Measurements from ENCODE around the gene HBB.

HBB gene

GRCh38 chr11:5196067-5196466, 30.8 kb downstream of the HBB start:
- no peak for TF ChIP-seq CTCF (IDR thresholded peaks at IDR 0.05; ENCODE audit: low read depth, low read length, missing control alignments)
- H3K4me3 ChIP-seq (replicated peaks; ENCODE audit: low read depth, low read length), result no peak overlapping the region
- no peak for DNase-seq (ENCODE audit: extremely low read depth, low read depth)

DNA sequence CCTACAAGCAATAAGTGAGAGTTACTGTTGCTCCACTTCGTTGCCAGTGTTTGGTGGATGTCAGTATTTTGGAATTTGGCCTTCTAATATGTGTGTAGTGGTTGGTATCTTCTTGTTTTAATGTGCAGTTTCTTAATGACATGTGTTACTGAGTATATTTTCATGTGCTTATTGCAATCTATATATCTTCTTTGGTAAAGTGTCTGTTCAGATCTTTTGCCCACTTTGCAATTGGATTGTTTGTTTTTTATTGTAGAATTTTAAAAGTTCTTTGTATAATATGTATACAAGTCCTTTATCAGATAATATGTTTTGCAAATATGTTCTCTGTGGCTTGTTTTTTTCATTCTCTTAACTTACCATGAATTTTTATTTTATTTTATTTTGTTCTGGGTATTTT, 34.1 kb downstream of the HBB start:
- no peak overlapping the region for H3K4me3 ChIP-seq (replicated peaks; ENCODE audit: low read depth, low read length)
- DNase-seq (ENCODE audit: extremely low read depth, low read depth), result no peak
- TF ChIP-seq CTCF (IDR thresholded peaks at IDR 0.05; ENCODE audit: low read depth, low read length, missing control alignments), result no peak

DNA sequence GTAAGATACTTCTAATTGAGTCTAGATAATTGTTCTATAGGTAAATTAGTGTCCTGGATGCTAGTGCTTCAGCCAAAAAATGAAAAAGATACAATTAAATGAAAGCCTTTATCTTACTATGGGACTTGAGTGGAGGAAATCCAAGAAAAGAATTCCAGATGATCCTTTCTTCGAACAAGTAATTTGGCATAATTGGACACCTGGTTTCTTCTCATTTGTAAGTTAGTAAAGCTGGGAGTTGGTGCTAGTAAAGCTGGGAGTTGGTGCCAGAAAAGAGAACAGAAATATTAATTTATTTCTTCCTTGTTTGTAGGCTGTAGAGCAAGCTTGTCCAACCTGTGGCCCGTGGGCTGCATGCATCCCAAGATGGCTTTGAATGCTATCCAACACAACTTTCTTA, 38.7 kb downstream of the HBB start:
- DNase-seq (ENCODE audit: extremely low read depth, low read depth), result no peak
- TF ChIP-seq CTCF (IDR thresholded peaks at IDR 0.05; ENCODE audit: low read depth, low read length, missing control alignments), result no peak

DNA sequence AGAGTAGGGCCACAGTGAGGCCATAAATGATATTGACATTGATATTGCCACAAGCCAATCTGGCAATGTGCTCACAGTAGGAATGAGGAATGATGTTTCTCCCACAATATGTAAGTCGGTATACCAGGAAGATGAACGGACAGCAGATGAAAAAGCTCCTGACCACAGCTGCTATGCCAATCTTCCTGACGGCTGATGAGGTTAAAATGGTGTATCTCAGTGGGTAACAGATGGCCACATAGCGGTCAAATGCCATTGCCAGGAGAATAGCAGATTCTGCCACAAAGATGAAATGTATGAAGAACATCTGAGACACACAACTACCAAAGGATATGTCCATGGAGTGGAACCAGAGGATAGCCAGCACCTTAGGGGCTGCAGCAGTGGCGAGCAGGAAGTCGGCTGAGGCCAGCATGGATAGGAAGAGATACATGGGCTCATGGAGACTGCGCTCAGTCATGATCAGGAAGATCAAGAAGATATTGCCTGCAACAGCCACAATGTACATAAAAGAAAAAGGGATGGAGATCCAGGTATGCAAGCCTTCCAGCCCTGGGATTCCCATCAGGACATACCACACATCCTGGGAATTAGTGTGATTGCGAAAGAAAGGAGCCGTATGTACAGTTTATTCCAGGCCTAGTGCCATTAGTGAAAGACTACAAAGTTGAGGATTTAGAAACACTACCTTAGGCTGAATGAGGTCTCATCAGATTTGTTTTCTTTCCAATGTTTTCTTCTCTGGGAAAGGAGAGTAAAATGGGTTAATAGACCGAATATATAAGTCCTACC, 48.6 kb downstream of the HBB start:
- no peak for DNase-seq (ENCODE audit: extremely low read depth, low read depth)
- H3K4me3 ChIP-seq (replicated peaks; ENCODE audit: low read depth, low read length), result no peak overlapping the region
- no peak for TF ChIP-seq CTCF (IDR thresholded peaks at IDR 0.05; ENCODE audit: low read depth, low read length, missing control alignments)

More for the DNA sequence above, 38.7 kb downstream of the HBB start:
- H3K4me3 ChIP-seq (replicated peaks; ENCODE audit: low read depth, low read length), result no peak overlapping the region

Measured in HFF-Myc (cell line).